Erythroblast (primary cell): ENCODE results near the gene BICD2.

Source experiments
- GATA1 ChIP-seq: IDR thresholded peaks from 2 replicates; pipeline ENCODE4 v1.6.1; 2011; ENCODE audit warnings: low read depth, mild to moderate bottlenecking, control low read depth, low read length, moderate library complexity
- POLR2A ChIP-seq: IDR thresholded peaks from 2 replicates; pipeline ENCODE4 v1.6.1; 2011; ENCODE audit warnings: mild to moderate bottlenecking, low read length

DNA sequence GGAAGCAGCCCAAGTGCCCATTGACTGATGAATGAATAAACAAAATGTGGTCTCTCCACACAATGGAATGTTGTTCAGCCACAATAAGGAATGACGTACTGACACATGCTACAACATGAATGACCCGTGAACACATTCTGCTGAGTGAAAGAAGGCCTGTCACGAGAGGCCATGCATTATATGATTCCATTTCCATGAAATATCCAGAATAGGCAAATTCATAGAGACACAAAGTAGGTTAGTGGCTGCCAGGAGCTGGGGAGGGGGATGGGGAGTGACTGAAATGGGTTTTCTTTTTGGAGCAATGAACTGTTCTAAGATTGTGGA is 41.4 kb downstream of the BICD2 start:
- TF ChIP-seq POLR2A (no peak), GATA1 (no peak)
